Left ventricle myocardium superior (tissue), 1 donor: ENCODE data around the gene MT1M. TPM values are rescaled to one million over a fixed set of nuclear protein-coding genes. Genes with fewer than 3 reads are reported as not detected.
A peak's percentile ranks its signal among the peaks of the same experiment; 100 is the strongest.
"Not testable (repeated sequence)": the region's sequence is repeated elsewhere in the genome, so short reads cannot be mapped to it uniquely, and the experiment has no call there.

Experiments
- ATAC-seq: fragments of 200-7000 bp; cut with Tn5 transposase; one replicate; pipeline ENCODE4 v1.9.1; 2020; ENCODE audit warnings: mild to moderate bottlenecking, moderate library complexity
- DNase-seq: peaks from one replicate; pipeline ENCODE4 v3.0.0-alpha.2; 2020
- intact Hi-C: fragments of 100-400 bp; cut with micrococcal nuclease; formaldehyde crosslinking; loops from one replicate; pipeline ENCODE4 v1.11.0; 2022
- total RNA-seq: library from RNA; stranded (reverse); fragmentation: NEBNext Ultra II Directional; extraction: Animal tissue kit (Norgen Biotek cat#: 25700); gene quantifications from one replicate; pipeline ENCODE4 v1.2.1, GENCODE V29; 2021
- donor health status: DM: no; HTN: yes; CAD: no; lungs with severe emphysema.

The MT1M gene
- total RNA-seq, 1 donor from 2014 or later = 6.8 TPM

GRCh38 chr16:56607675-56608042, 24.8 kb upstream of the MT1M start:
- intact Hi-C loops = loop anchor here (10.0 kb wide), 1 partner anchor 77 kb away; the partner anchor contains the start of gene MT1X
- no peak for DNase-seq

GRCh38 chr16:56608043-56608875, 24.2 kb upstream of the MT1M start, which contains the start of gene MT2A:
Gene MT2A, plus strand, starts transcription at chr16:56608584. Its CDS starts 72 bp downstream, at chr16:56608656.
- peak; percentile 98 for DNase-seq
- intact Hi-C loops = loop anchor here (10.0 kb wide), 1 partner anchor 77 kb away; the partner anchor contains the start of gene MT1X
- peak; percentile 84 for ATAC-seq

More at GRCh38 chr16:56607675-56608042, 24.8 kb upstream of the MT1M start:
- ATAC-seq = no peak

GRCh38 chr16:56608876-56609462, 23.5 kb upstream of the MT1M start:
- DNase-seq (peak; percentile 35), ATAC-seq (no peak)
- intact Hi-C loops = loop anchor here (10.0 kb wide), 1 partner anchor 76 kb away; the partner anchor contains the start of gene MT1X

- intact Hi-C loops = loop anchor here (10.0 kb wide), 1 partner anchor 75 kb away; the partner anchor contains the start of gene MT1X
- DNase-seq (peak; percentile 48), ATAC-seq (peak; percentile 8)
Measured at GRCh38 chr16:56609463-56609921, 23.0 kb upstream of the MT1M start.

- intact Hi-C loops = no loop called here
- peak; percentile 12 for ATAC-seq
Measured at GRCh38 chr16:56610017-56610608, 22.3 kb upstream of the MT1M start.

GRCh38 chr16:56610609-56611111, 21.8 kb upstream of the MT1M start:
- DNase-seq = no peak

More at GRCh38 chr16:56610017-56610608, 22.3 kb upstream of the MT1M start:
- peak; percentile 53 for DNase-seq

GRCh38 chr16:56611281-56611833, 21.1 kb upstream of the MT1M start:
- DNase-seq = peak; percentile 75
- intact Hi-C loops = no loop called here
- peak; percentile 67 for ATAC-seq

More at GRCh38 chr16:56610609-56611111, 21.8 kb upstream of the MT1M start:
- intact Hi-C loops = no loop called here
- ATAC-seq = no peak

- no peak for ATAC-seq
- intact Hi-C loops = no loop called here
- DNase-seq = no peak
Measured at GRCh38 chr16:56613706-56614105, 18.8 kb upstream of the MT1M start.

GRCh38 chr16:56614549-56614991, 17.9 kb upstream of the MT1M start:
- intact Hi-C loops = no loop called here
- ATAC-seq = no peak
- DNase-seq = no peak

- DNase-seq (no peak), ATAC-seq (no peak)
- intact Hi-C loops = no loop called here
Measured at GRCh38 chr16:56615353-56615752, 17.1 kb upstream of the MT1M start.

GRCh38 chr16:56616608-56617211, 15.7 kb upstream of the MT1M start:
- intact Hi-C loops = no loop called here
- peak; percentile 10 for ATAC-seq

GRCh38 chr16:56617212-56618085, 15.0 kb upstream of the MT1M start:
- peak; percentile 92 for DNase-seq
- ATAC-seq = peak; percentile 96
- intact Hi-C loops = no loop called here

More at GRCh38 chr16:56616608-56617211, 15.7 kb upstream of the MT1M start:
- DNase-seq = no peak

- intact Hi-C loops = no loop called here
- DNase-seq = no peak
- no peak for ATAC-seq
Measured at GRCh38 chr16:56618138-56618537, 14.3 kb upstream of the MT1M start.

GRCh38 chr16:56620339-56620897, 12.0 kb upstream of the MT1M start:
- no peak for ATAC-seq
- intact Hi-C loops = no loop called here
- DNase-seq = no peak

- ATAC-seq, DNase-seq, intact Hi-C loops: not testable (repeated sequence)
Measured at GRCh38 chr16:56621665-56622445, 10.6 kb upstream of the MT1M start.

GRCh38 chr16:56623184-56623583, 9.3 kb upstream of the MT1M start:
- not testable (repeated sequence) for DNase-seq, ATAC-seq

GRCh38 chr16:56623637-56624036, 8.8 kb upstream of the MT1M start:
- DNase-seq (no peak), ATAC-seq (no peak)
- intact Hi-C loops = no loop called here

More at GRCh38 chr16:56623184-56623583, 9.3 kb upstream of the MT1M start:
- intact Hi-C loops = not testable (repeated sequence)
